Kidney (tissue), 14 donors: ENCODE results near the gene OR2F2. TPM values are rescaled to one million over a fixed set of nuclear protein-coding genes. Genes with fewer than 3 reads are reported as not detected.

Experiments
- DNase-seq, 5 donors: peaks; one replicate each; pipeline ENCODE4 v3.0.0-alpha.2; 2013 to 2020
- FAIRE-seq: peaks from 2 replicates; lab custom pipeline; 2012; peaks lifted over from hg19 to GRCh38; lab: Jason Lieb, UNC
- H3K27ac ChIP-seq, 2 donors: one replicate each; pipeline ENCODE4 v1.7.0; 2013; ENCODE audit warnings: low read depth in 2 of 2, low read length in 2 of 2, inconsistent platforms in 1 of 2
- H3K27me3 ChIP-seq: one replicate; pipeline ENCODE4 v1.7.1; 2013; ENCODE audit warnings: low read length, inconsistent platforms; ENCODE audit not compliant: control insufficient read depth, insufficient read depth
- H3K36me3 ChIP-seq, 3 donors: one replicate each; pipeline versions ENCODE4 v1.7.0 to v1.7.1; 2013; ENCODE audit warnings: low read length in 3 of 3, control low read depth in 1 of 3, inconsistent platforms in 1 of 3; ENCODE audit not compliant: insufficient read depth in 3 of 3, control insufficient read depth in 2 of 3
- H3K4me1 ChIP-seq, 3 donors: one replicate each; pipeline versions ENCODE4 v1.7.0 to v1.7.1; 2013; ENCODE audit warnings: low read length in 3 of 3, inconsistent platforms in 1 of 3, low read depth in 1 of 3; ENCODE audit not compliant: control insufficient read depth in 2 of 3, insufficient read depth in 2 of 3
- H3K4me3 ChIP-seq, 3 donors: one replicate each; pipeline versions ENCODE4 v1.7.0 to v1.8.1; 2013; ENCODE audit warnings: low read length in 3 of 3, control low read depth in 1 of 3, inconsistent platforms in 1 of 3
- H3K9ac ChIP-seq, 3 donors: one replicate each; pipeline versions ENCODE4 v1.7.0 to v1.7.1; 2013; ENCODE audit warnings: low read length in 3 of 3, control low read depth in 1 of 3, inconsistent platforms in 1 of 3
- H3K9me3 ChIP-seq, 3 donors: one replicate each; pipeline versions ENCODE4 v1.7.0 to v1.7.1; 2013; ENCODE audit warnings: low read length in 3 of 3, control low read depth in 1 of 3, inconsistent platforms in 1 of 3; ENCODE audit not compliant: control insufficient read depth in 2 of 3, insufficient read depth in 1 of 3
- intact Hi-C: fragments of 100-400 bp; cut with DNase I; formaldehyde crosslinking; loops from one replicate; pipeline ENCODE4 v1.11.1; 2022
- polyA plus RNA-seq: library from polyadenylated mRNA; stranded (reverse); fragments of 350-450 nt; fragmentation: Illumina TruSeq; extraction: RNeasy Lipid Tissue Mini Kit (QIAGEN cat#74804); gene quantifications from one replicate; pipeline ENCODE4 v1.2.3, GENCODE V29; 2014; ENCODE audit warnings: low read depth, low replicate concordance; ENCODE audit not compliant: insufficient read depth
- total RNA-seq: library from RNA; stranded (reverse); fragmentation: NEBNext Ultra II Directional; extraction: Animal tissue kit (Norgen Biotek cat#: 25700); gene quantifications from one replicate; pipeline ENCODE4 v1.2.1, GENCODE V29; 2021
- TF ChIP-seq, protein P1 (sequence below): IDR thresholded peaks from 3 replicates; pipeline ENCODE4 v1.5.1; 2012; ENCODE audit warnings: mild to moderate bottlenecking, moderate library complexity, borderline replicate concordance; ENCODE audit not compliant: insufficient read depth; ENCODE audit errors: extremely low read depth
- donor health status: control.
- donor health status: control.
- donor health status: control.
- donor health status: control.
- donor health status: control.
- donor health status: DM: yes; HTN: yes; CAD: no.
- donor health status: Normal renal cell carcinoma (clear cell type).

The OR2F2 gene
- total and polyA plus RNA-seq, 2 donors from 2014 or later, result not detected

GRCh38 chr7:143938379-143939243 is 3.6 kb downstream of the OR2F2 start:
- TF ChIP-seq, protein P1, sequence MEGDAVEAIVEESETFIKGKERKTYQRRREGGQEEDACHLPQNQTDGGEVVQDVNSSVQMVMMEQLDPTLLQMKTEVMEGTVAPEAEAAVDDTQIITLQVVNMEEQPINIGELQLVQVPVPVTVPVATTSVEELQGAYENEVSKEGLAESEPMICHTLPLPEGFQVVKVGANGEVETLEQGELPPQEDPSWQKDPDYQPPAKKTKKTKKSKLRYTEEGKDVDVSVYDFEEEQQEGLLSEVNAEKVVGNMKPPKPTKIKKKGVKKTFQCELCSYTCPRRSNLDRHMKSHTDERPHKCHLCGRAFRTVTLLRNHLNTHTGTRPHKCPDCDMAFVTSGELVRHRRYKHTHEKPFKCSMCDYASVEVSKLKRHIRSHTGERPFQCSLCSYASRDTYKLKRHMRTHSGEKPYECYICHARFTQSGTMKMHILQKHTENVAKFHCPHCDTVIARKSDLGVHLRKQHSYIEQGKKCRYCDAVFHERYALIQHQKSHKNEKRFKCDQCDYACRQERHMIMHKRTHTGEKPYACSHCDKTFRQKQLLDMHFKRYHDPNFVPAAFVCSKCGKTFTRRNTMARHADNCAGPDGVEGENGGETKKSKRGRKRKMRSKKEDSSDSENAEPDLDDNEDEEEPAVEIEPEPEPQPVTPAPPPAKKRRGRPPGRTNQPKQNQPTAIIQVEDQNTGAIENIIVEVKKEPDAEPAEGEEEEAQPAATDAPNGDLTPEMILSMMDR, result no peak
- Histone ChIP-seq H3K4me1 (no peaks in the 10 kb centered on the region), H3K27me3 (no peaks in the 10 kb centered on the region), H3K9ac (no peak overlapping the region), H3K9me3 (peaks cover 0 to 6% (median 0%) of the 10 kb centered on the region in 3 donors), H3K4me3 (no peak overlapping the region), H3K27ac (no peak overlapping the region), H3K36me3 (no peaks in the 10 kb centered on the region)
- FAIRE-seq (no peak), DNase-seq (no peak)
- intact Hi-C loops, result no loop called here

- FAIRE-seq (no peak), DNase-seq (no peak)
- no peaks in the 10 kb centered on the region for H3K27me3 ChIP-seq
- H3K36me3 ChIP-seq, result no peaks in the 10 kb centered on the region
- H3K9ac ChIP-seq, result no peak overlapping the region
- H3K4me3 ChIP-seq, result no peak overlapping the region
- TF ChIP-seq, protein P1, result no peak
- H3K9me3 ChIP-seq, result no peaks in the 10 kb centered on the region
- H3K27ac ChIP-seq, result no peak overlapping the region
- intact Hi-C loops, result no loop called here
- H3K4me1 ChIP-seq, result no peaks in the 10 kb centered on the region
Observed at GRCh38 chr7:143945423-143945822, 10.4 kb downstream of the OR2F2 start.

GRCh38 chr7:143947111-143947510 is 12.1 kb downstream of the OR2F2 start:
- intact Hi-C loops, result no loop called here
- Histone ChIP-seq H3K9ac (no peak overlapping the region), H3K36me3 (no peaks in the 10 kb centered on the region), H3K27me3 (no peaks in the 10 kb centered on the region), H3K9me3 (no peaks in the 10 kb centered on the region), H3K4me3 (no peak overlapping the region), H3K27ac (no peak overlapping the region), H3K4me1 (no peaks in the 10 kb centered on the region)
- no peak for FAIRE-seq
- TF ChIP-seq, protein P1, result no peak
- DNase-seq, result no peak
